Osteoblast (primary cell): ENCODE measurements around the gene RAB25. TPM values are rescaled to one million over a fixed set of nuclear protein-coding genes. Genes with fewer than 3 reads are reported as not detected.

ENCODE experiments used
- DNase-seq: peaks from one replicate; pipeline ENCODE4 v3.0.0; 2011; ENCODE audit warnings: low spot score, mixed read lengths; ENCODE audit not compliant: insufficient read length; ENCODE audit errors: missing footprints
- H2AFZ ChIP-seq: 2 replicates; pipeline ENCODE4 v1.6.0; 2011; ENCODE audit warnings: mild to moderate bottlenecking, low read length
- H3K27ac ChIP-seq: 2 replicates; pipeline ENCODE4 v1.5.1; 2011; ENCODE audit warnings: mild to moderate bottlenecking, low read depth, low read length, moderate library complexity
- H3K27me3 ChIP-seq: 2 replicates; pipeline ENCODE4 v1.6.0; 2012; ENCODE audit warnings: mild to moderate bottlenecking, control low read depth, inconsistent platforms, low read length, moderate library complexity; ENCODE audit not compliant: insufficient read depth
- H3K36me3 ChIP-seq: 2 replicates; pipeline ENCODE4 v1.5.1; 2011; ENCODE audit warnings: mild to moderate bottlenecking, low read length, control low read depth, moderate library complexity; ENCODE audit not compliant: insufficient read depth
- H3K4me1 ChIP-seq: 2 replicates; pipeline ENCODE4 v1.5.1; 2011; ENCODE audit warnings: mild to moderate bottlenecking, low read length, control low read depth, moderate library complexity; ENCODE audit not compliant: insufficient read depth
- H3K4me2 ChIP-seq: 2 replicates; pipeline ENCODE4 v1.6.0; 2011; ENCODE audit warnings: mild to moderate bottlenecking, low read length; ENCODE audit not compliant: insufficient read depth
- H3K4me3 ChIP-seq: fragments of 200-600 bp; sonication (generic); 3 replicates; pipeline ENCODE4 v1.5.1; 2012; ENCODE audit warnings: mild to moderate bottlenecking, low read length, inconsistent platforms; ENCODE audit not compliant: insufficient read depth
- H3K79me2 ChIP-seq: 2 replicates; pipeline ENCODE4 v1.6.0; 2012; ENCODE audit warnings: mild to moderate bottlenecking, low read length, control low read depth, inconsistent platforms; ENCODE audit not compliant: insufficient read depth
- H3K9me3 ChIP-seq: 2 replicates; pipeline ENCODE4 v1.5.1; 2011; ENCODE audit warnings: low read depth, low read length, control low read depth
- H4K20me1 ChIP-seq: 2 replicates; pipeline ENCODE4 v1.6.0; 2012; ENCODE audit warnings: mild to moderate bottlenecking, low read length, control low read depth; ENCODE audit not compliant: insufficient read depth
- CTCF ChIP-seq: IDR thresholded peaks from 2 replicates; pipeline ENCODE4 v1.5.1; 2011; ENCODE audit warnings: mild to moderate bottlenecking, low read depth, low read length, moderate library complexity; ENCODE audit errors: extremely low read depth
- total RNA-seq: library from RNA; depleted of rRNA; stranded (reverse); fragments of >200 nt; gene quantifications from 2 replicates; pipeline ENCODE4 v1.2.3, GENCODE V29; 2012

Gene RAB25
- total RNA-seq, 1 donor: not detected

GRCh38 chr1:156054500-156055280 lies 6.3 kb upstream of the RAB25 start, which contains the start of gene LAMTOR2:
Gene LAMTOR2 (plus strand): TSS chr1:156054782. CDS start chr1:156054890, 108 bp downstream.
- H3K4me2 ChIP-seq: peak within 1 kb of the TSS; percentile 97
- TF ChIP-seq CTCF: no peak
- H4K20me1 ChIP-seq: peaks cover 10% of the 10 kb centered on the region
- H2AFZ ChIP-seq: peak within 1 kb of the TSS; percentile 98
- peak within 1 kb of the TSS; percentile 99 for H3K4me3 ChIP-seq
- peak within 1 kb of the TSS; percentile 75 for H3K27ac ChIP-seq
- H3K36me3 ChIP-seq: peaks cover 21% of the 10 kb centered on the region
- peak; percentile 99 for DNase-seq
- H3K27me3 ChIP-seq: no peaks in the 10 kb centered on the region
- peaks cover 33% of the 10 kb centered on the region for H3K79me2 ChIP-seq
- H3K9me3 ChIP-seq: no peaks in the 10 kb centered on the region
- H3K4me1 ChIP-seq: peaks cover 19% of the 10 kb centered on the region

DNA sequence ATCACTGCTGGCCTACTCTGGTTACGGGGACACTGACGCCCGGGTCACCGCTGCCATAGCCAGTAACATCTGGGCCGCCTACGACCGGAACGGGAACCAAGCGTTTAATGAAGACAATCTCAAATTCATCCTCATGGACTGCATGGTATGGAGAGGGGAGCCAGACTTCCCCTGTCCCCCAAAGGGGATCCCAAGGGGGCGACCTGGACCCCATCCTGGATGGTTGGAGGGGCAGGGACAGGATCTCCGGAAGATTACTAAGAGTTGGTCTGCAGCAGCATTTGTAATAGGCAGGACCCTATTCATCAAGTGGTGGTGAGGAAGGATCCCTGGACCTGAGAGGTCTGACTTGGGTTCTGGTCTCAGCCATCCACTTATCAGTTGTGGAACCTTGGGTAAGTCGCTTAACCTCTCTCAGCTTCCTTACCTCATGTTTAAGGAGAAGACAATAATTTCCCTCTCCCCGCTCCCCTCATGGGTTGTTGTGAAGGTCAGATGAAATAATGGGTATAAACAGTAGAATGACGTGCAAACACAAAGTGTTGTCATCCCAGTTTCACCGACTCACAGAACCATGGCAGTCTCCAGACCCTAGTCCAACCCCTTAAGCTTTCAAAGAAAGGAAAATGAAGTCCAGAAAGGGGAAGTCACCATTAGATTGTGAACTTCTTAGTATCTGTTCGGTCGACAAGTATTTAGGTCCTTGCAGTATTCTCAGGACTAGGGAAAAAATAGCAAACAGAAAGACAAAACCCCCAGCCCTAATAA lies 5.5 kb upstream of the RAB25 start:
- Histone ChIP-seq H3K4me2 (peak overlapping the region; percentile 97), H3K27me3 (no peaks in the 10 kb centered on the region), H4K20me1 (peaks cover 10% of the 10 kb centered on the region), H3K9me3 (no peaks in the 10 kb centered on the region), H3K4me3 (peak overlapping the region; percentile 99), H3K36me3 (peaks cover 13% of the 10 kb centered on the region), H3K79me2 (peaks cover 33% of the 10 kb centered on the region), H2AFZ (peak overlapping the region; percentile 98), H3K27ac (peak overlapping the region; percentile 75), H3K4me1 (peaks cover 19% of the 10 kb centered on the region)
- TF ChIP-seq CTCF: no peak
- DNase-seq: peak; percentile 46

DNA sequence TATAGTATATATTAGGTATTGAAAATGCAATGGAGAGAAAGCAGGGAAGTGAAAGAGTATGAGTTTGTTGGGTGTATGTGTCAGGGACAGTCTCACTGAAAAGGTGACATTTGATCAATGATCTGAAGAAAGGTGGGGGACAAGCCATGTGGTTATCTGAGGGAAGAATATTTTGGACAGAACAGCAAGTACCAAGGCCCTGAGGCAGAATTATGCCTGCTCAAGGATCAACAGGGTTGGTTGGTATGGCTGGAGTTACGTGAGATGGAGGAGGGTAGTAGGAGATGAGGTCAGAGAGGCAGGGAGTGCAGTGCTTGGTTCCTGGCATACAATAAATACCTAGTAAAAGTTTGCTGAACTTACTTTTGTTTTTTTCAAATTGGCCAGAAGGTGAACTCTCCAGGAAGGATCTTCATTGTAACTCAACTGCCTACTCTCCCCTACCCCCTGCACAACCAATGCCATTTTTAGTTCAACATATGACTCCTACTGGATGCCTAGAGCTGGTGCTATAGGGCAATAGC lies 4.6 kb upstream of the RAB25 start:
- H4K20me1 ChIP-seq: peaks cover 10% of the 10 kb centered on the region
- no peaks in the 10 kb centered on the region for H3K9me3 ChIP-seq
- peak overlapping the region; percentile 13 for H3K4me2 ChIP-seq
- peak; percentile 75 for DNase-seq
- peaks cover 31% of the 10 kb centered on the region for H3K79me2 ChIP-seq
- peaks cover 10% of the 10 kb centered on the region for H3K36me3 ChIP-seq
- H3K4me3 ChIP-seq: no peak overlapping the region
- H2AFZ ChIP-seq: no peak overlapping the region
- no peak overlapping the region for H3K27ac ChIP-seq
- no peak for TF ChIP-seq CTCF
- H3K4me1 ChIP-seq: peaks cover 19% of the 10 kb centered on the region
- no peaks in the 10 kb centered on the region for H3K27me3 ChIP-seq
